A549 (cell line): Measurements from ENCODE around the gene ZSWIM7. TPM values are rescaled to one million over a fixed set of nuclear protein-coding genes. Genes with fewer than 3 reads are reported as not detected.

Experiments used
- ATAC-seq, 2 experiments: fragments of 200-7000 bp in 1 of 2; fragments of >200 bp in 1 of 2; cut with Nextera tagmentation in 1 of 2; cut with Tn5 transposase in 1 of 2; 3 replicates each; pipeline versions ENCODE4 v1.8.0 to v1.9.1; 2018 to 2020; ENCODE audit warnings: mild to moderate bottlenecking in 1 of 2, moderate library complexity in 1 of 2
- CTCF ChIA-PET: fragments of 300-600 bp; sonication (Branson Sonifier 250); formaldehyde crosslinking; extraction: SDS; loops from one replicate; lab custom pipeline; 2021; ENCODE audit warnings: antibody characterized with exemption, inconsistent platforms; lab: Yijun Ruan, JAX
- POLR2A ChIA-PET: fragments of 350-600 bp; formaldehyde crosslinking; extraction: SDS; loops from one replicate; lab custom pipeline; 2021; ENCODE audit warnings: antibody characterized with exemption, inconsistent platforms; lab: Yijun Ruan, JAX
- DNase-seq, 2 experiments: peaks; one replicate each; pipeline versions ENCODE4 v3.0.0 to v3.0.0-alpha.2; 2011 to 2016; ENCODE audit warnings: low read depth in 1 of 2, low spot score in 1 of 2
- FAIRE-seq: peaks from 2 replicates; lab custom pipeline; 2011; peaks lifted over from hg19 to GRCh38; lab: Jason Lieb, UNC
- H3K27ac ChIP-seq, 2 experiments: fragments of >200 bp; sonication (Bioruptor Twin); formaldehyde crosslinking; 3 replicates each; pipeline ENCODE4 v1.5.1; 2016 to 2017
- H3K4me1 ChIP-seq: fragments of >200 bp; sonication (Bioruptor Twin); formaldehyde crosslinking; 3 replicates; pipeline ENCODE4 v1.6.1; 2016
- H3K4me2 ChIP-seq: fragments of >200 bp; sonication (Bioruptor Twin); formaldehyde crosslinking; 3 replicates; pipeline ENCODE4 v1.6.1; 2016
- H3K4me3 ChIP-seq: fragments of >200 bp; sonication (Bioruptor Twin); formaldehyde crosslinking; 3 replicates; pipeline ENCODE4 v1.5.1; 2016
- H3K9me3 ChIP-seq: fragments of >200 bp; sonication (Bioruptor Twin); formaldehyde crosslinking; 3 replicates; pipeline ENCODE4 v1.6.1; 2016
- CEBPB ChIP-seq, 2 experiments: fragments of >200 bp in 1 of 2; sonication (Bioruptor Twin) in 1 of 2; formaldehyde crosslinking in 1 of 2; IDR thresholded peaks; 2 replicates each; pipeline ENCODE4 v1.6.1; 2012 to 2016
- CHD2 ChIP-seq: fragments of 150-350 bp; IDR thresholded peaks from 2 replicates; pipeline ENCODE4 v1.6.1; 2014; ENCODE audit warnings: low read length; ENCODE audit not compliant: partially characterized antibody
- FOSL2 ChIP-seq, 2 experiments: fragments of 450-650 bp in 1 of 2; fragments of >200 bp in 1 of 2; sonication (Bioruptor Twin) in 1 of 2; formaldehyde crosslinking; IDR thresholded peaks; 2 replicates each; pipeline versions ENCODE4 v1.5.0 to v1.6.1; 2016 to 2020; ENCODE audit warnings: mild to moderate bottlenecking in 1 of 2, moderate library complexity in 1 of 2
- HOXB13 ChIP-seq: fragments of 250-450 bp; sonication (Bioruptor Pico); IDR thresholded peaks from 2 replicates; pipeline ENCODE4 v1.5.0; 2020; ENCODE audit warnings: low read depth, mild to moderate bottlenecking, moderate library complexity
- JUN ChIP-seq, 2 experiments: fragments of >200 bp; sonication (Bioruptor Twin); formaldehyde crosslinking; IDR thresholded peaks; 2 replicates in 1 of 2; 3 replicates in 1 of 2; pipeline ENCODE4 v1.6.1; 2016 to 2017
- JUNB ChIP-seq: fragments of >200 bp; sonication (Bioruptor Twin); formaldehyde crosslinking; IDR thresholded peaks from 2 replicates; pipeline ENCODE4 v1.6.1; 2016
- MAFK ChIP-seq: fragments of 450-650 bp; IDR thresholded peaks from 2 replicates; pipeline ENCODE4 v1.6.1; 2014; ENCODE audit not compliant: partially characterized antibody
- MYC ChIP-seq: IDR thresholded peaks from 2 replicates; pipeline ENCODE4 v1.6.1; 2012; ENCODE audit warnings: mild to moderate bottlenecking, inconsistent platforms, low read length, improper control_type of control experiment, borderline replicate concordance
- NFE2L2 ChIP-seq: fragments of 150-350 bp; conservative IDR thresholded peaks from 2 replicates; pipeline ENCODE4 v1.6.1; 2014; ENCODE audit warnings: low read length
- POLR2AphosphoS2 ChIP-seq: conservative IDR thresholded peaks from 2 replicates; pipeline ENCODE4 v1.6.1; 2012; ENCODE audit warnings: low read length, improper control_type of control experiment, inconsistent platforms
- RARB ChIP-seq: fragments of 250-450 bp; sonication (Bioruptor Pico); IDR thresholded peaks from 2 replicates; pipeline ENCODE4 v1.8.0; 2021; ENCODE audit warnings: mild to moderate bottlenecking, moderate library complexity
- RNF2 ChIP-seq: fragments of 200-600 bp; sonication (generic); IDR thresholded peaks from 2 replicates; pipeline ENCODE4 v1.6.1; 2016; ENCODE audit warnings: low read depth, mild to moderate bottlenecking, antibody characterized with exemption, moderate library complexity, borderline replicate concordance
- TFCP2L1 ChIP-seq: fragments of 250-450 bp; sonication (Bioruptor Pico); IDR thresholded peaks from 2 replicates; pipeline ENCODE4 v1.5.0; 2021; ENCODE audit warnings: mild to moderate bottlenecking
- WGBS: methylation state at CpG from one replicate; pipeline ENCODE4 v1.1.6; 2017; ENCODE audit errors: missing lambda C conversion rate; 5-methylcytosine and 5-hydroxymethylcytosine counted together
- polyA plus RNA-seq, 4 experiments: library from polyadenylated mRNA; depleted of rRNA in 3 of 4; stranded (reverse); fragments of >200 nt; fragmentation: RNase III in 1 of 4; extraction: RNeasy Plus Mini Kit Qiagen cat#74134 plus additional on column Dnase treatment in 1 of 4; gene quantifications; 2 replicates in 3 of 4; 3 replicates in 1 of 4; pipeline ENCODE4 v1.2.3, GENCODE V29; 2011 to 2017
- TF ChIP-seq, protein P1 (sequence below): fragments of 250-450 bp; sonication (Bioruptor Pico); IDR thresholded peaks from 2 replicates; pipeline ENCODE4 v1.5.0; 2021; ENCODE audit warnings: mild to moderate bottlenecking, moderate library complexity, borderline replicate concordance

Gene ZSWIM7
- polyA plus RNA-seq, 2 of the 4 experiments (the other 2 are of a cell fraction): 60.0 to 65.5 TPM

DNA sequence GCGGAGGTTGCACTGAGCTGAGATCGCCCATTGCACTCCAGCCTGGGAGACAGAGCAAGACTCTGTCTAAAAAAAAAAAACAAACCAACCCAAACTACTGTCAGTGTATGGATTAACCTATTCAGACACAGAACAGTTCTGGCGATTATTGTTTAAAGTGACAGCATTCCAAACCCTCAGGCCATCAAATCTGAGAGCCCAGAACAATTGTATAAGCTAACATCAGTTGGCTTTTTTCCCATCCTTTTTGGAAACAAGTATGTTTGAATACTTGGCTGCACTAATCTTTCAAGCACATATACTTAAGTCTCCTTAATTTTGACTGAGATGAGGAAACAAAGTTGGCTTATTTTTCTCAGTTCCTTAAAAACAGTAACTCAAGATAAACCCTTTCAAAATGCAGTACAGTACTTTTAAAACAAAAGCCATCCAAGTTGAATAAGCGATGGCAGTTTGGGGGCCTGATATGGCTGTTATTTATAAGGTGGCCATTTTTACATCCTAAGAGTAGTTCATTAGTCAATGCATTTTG is 1.4 kb downstream of the ZSWIM7 start:
- ChIA-PET CTCF (interaction anchor here (0.6 to 7.7 kb wide), 18 partner anchors 9 to 175 kb away, joined by 3 to 105 read pairs (median 5); partner anchors contain the start of gene ADORA2B), POLR2A (interaction anchor here (1.9 to 2.5 kb wide), 2 partner anchors 39 to 53 kb away, joined by 15 to 24 read pairs; partner anchors contain the start of gene ADORA2B)
- TF ChIP-seq JUNB (no peak), NFE2L2 (no peak), HOXB13 (no peak), CHD2 (no peak), CEBPB (IDR thresholded peaks at IDR 0.05) (no peak), POLR2AphosphoS2 (no peak), RNF2 (no peak), TFCP2L1 (CRISPR knock-in tag) (no peak)
- TF ChIP-seq, protein P1, sequence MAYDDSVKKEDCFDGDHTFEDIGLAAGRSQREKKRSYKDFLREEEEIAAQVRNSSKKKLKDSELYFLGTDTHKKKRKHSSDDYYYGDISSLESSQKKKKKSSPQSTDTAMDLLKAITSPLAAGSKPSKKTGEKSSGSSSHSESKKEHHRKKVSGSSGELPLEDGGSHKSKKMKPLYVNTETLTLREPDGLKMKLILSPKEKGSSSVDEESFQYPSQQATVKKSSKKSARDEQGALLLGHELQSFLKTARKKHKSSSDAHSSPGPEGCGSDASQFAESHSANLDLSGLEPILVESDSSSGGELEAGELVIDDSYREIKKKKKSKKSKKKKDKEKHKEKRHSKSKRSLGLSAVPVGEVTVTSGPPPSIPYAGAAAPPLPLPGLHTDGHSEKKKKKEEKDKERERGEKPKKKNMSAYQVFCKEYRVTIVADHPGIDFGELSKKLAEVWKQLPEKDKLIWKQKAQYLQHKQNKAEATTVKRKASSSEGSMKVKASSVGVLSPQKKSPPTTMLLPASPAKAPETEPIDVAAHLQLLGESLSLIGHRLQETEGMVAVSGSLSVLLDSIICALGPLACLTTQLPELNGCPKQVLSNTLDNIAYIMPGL (CRISPR knock-in tag): no peak
- Histone ChIP-seq H3K4me3 (peak overlapping the region; percentile 95; the same call in 1 of the 3 replicates), H3K9me3 (peaks cover 21% of the 10 kb centered on the region), H3K27ac (peak overlapping the region; percentile 6 to 97; a peak in 2 of 6 replicates), H3K4me2 (peak overlapping the region; percentile 70), H3K4me1 (peaks cover 10% of the 10 kb centered on the region; the same call in 1 of the 3 replicates)
- FAIRE-seq: no peak
- 79% methylated on average over 4 of the region's 4 CpGs for WGBS
- no peak for ATAC-seq
- no peak for DNase-seq

DNA sequence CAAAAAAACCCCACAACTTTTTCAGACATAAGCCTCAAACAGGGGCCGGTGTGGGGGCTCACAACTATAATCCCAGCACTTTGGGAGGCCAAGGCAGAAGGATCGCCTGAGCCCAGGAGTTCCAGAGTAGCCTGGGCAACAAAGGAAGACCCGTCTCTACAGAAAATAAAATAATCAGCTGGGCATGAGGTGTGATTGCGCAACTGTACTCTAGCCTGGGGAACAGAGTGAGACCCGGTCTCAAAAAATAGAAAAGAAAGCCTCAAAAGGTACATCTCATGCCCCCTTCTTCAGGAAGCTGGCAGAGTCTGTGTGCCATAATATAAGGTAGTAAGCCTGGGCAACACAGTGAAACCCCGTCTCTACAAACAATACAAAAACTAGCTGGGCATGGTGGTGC is 3.2 kb downstream of the ZSWIM7 start:
- FAIRE-seq: no peak
- DNase-seq: no peak
- ChIA-PET CTCF (interaction anchor here (0.6 to 7.7 kb wide), 9 partner anchors 22 to 773 kb away, joined by 3 to 105 read pairs (median 4); partner anchors contain the start of gene ADORA2B), POLR2A (no interaction called here)
- whole genome bisulfite sequencing: 77% methylated on average over 6 of the region's 6 CpGs
- Histone ChIP-seq H3K4me2 (no peak overlapping the region), H3K27ac (no peak overlapping the region), H3K9me3 (peaks cover 3% of the 10 kb centered on the region), H3K4me3 (no peak overlapping the region), H3K4me1 (peaks cover 10% of the 10 kb centered on the region; the same call in 1 of the 3 replicates)
- no peak for ATAC-seq
- no peak for TF ChIP-seq JUN (IDR thresholded peaks at IDR 0.05)
- peak; percentile 95 to 96 for TF ChIP-seq CEBPB (IDR thresholded peaks at IDR 0.05)

DNA sequence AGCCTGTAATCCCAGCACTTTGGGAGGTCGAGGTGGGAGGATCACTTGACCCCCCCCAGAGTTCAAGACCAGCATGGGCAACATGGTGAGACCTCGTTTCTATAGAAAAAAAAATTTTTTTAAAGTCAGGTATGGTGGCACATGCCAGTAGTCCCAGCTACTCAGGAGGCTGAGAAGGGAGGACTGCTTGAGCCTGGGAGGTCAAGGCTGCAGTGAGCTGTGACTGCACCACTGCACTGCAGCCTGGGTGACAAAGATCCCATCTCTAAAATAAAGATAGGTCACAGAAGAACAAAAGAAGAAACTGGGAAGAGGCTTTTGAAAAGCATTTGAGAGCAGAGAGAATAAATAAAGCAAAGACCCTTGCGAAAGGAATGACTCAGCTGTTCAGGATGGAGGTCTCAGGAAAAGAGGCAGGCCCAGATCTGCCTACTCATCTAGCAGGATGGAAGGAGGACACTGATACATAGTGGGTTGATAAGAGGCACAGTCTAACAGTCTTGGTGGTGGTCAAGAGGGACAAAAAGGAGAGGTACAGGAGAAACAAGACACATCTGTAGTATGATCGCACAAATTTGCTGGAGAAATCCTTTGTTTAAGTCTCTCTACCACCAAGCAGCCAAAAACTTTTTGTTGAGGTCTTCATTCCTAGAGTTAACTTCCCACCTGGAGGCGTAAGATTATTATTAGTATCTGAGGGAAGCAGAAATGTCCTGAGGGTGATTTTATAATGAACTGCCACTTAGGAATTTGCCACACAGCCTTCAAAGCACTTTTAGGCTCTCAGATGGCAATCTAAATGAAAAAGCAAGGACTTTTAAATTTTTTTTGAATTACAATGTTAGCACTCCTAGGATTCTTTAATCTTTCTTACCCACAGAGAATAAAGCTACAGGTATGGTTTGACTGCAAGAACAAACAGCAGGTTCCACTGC is 17.6 kb downstream of the ZSWIM7 start:
- Histone ChIP-seq H3K27ac (peak overlapping the region; percentile 48 to 70), H3K9me3 (no peaks in the 10 kb centered on the region), H3K4me2 (peak overlapping the region; percentile 13; the same call in 1 of the 3 replicates), H3K4me3 (no peak overlapping the region), H3K4me1 (peaks cover 16% of the 10 kb centered on the region)
- ChIA-PET POLR2A (interaction anchor here (1.2 kb wide), 1 partner anchor 10 kb away, joined by 4 read pairs; no protein-coding TSS in a partner anchor), CTCF (interaction anchor here (1.1 to 1.7 kb wide), 4 partner anchors 17 to 37 kb away, joined by 3 to 8 read pairs (median 4); partner anchors contain the start of gene ADORA2B)
- DNase-seq (peak in 1 of 2 experiments; percentile 36), FAIRE-seq (no peak), ATAC-seq (peak; percentile 51 to 74; a peak in 5 of 6 replicates)
- 75% methylated on average over 5 of the region's 5 CpGs for WGBS
- TF ChIP-seq CHD2 (no peak), MYC (no peak), MAFK (peak; percentile 91), FOSL2 (IDR thresholded peaks at IDR 0.05) (no peak), FOSL2 (CRISPR knock-in tag; IDR thresholded peaks at IDR 0.05) (0 out of 2 replicates have a peak, but pooled peaks have one; percentile 22), NFE2L2 (peak; percentile 62), RARB (CRISPR knock-in tag) (no peak)
